K562 (cell line): ENCODE results near the gene KMO. TPM values are rescaled to one million over a fixed set of nuclear protein-coding genes. Genes with fewer than 3 reads are reported as not detected.

Experiments
- ARHGAP35 ChIP-seq: fragments of 450-650 bp; IDR thresholded peaks from 2 replicates; pipeline ENCODE4 v1.6.1; 2018; ENCODE audit not compliant: partially characterized antibody
- ASH1L ChIP-seq: fragments of 450-650 bp; IDR thresholded peaks from 2 replicates; pipeline ENCODE4 v1.6.1; 2018; ENCODE audit warnings: borderline replicate concordance, mild to moderate bottlenecking, low read depth; ENCODE audit not compliant: partially characterized antibody
- BRF1 ChIP-seq: IDR thresholded peaks from 3 replicates; pipeline ENCODE4 v1.6.1; 2011; ENCODE audit warnings: borderline replicate concordance, mild to moderate bottlenecking; ENCODE audit not compliant: insufficient read length; ENCODE audit errors: extremely low read depth
- CBX3 ChIP-seq, 2 experiments: IDR thresholded peaks; 1 replicate in 1 of 2; 2 replicates in 1 of 2; pipeline ENCODE4 v1.6.1; 2012; ENCODE audit warnings: inconsistent platforms in 2 of 2, low read length in 2 of 2, borderline replicate concordance in 1 of 2, control low read depth in 1 of 2
- CC2D1A ChIP-seq: fragments of 450-650 bp; IDR thresholded peaks from 2 replicates; pipeline ENCODE4 v1.6.1; 2017; ENCODE audit warnings: mild to moderate bottlenecking
- FOSL1 ChIP-seq: fragments of 200-800 bp; sonication (Bioruptor generic); conservative IDR thresholded peaks from 2 replicates; pipeline ENCODE4 v1.6.1; 2016; ENCODE audit warnings: missing genetic modification characterization, missing compliant biosample characterization
- KHSRP ChIP-seq: fragments of 450-650 bp; IDR thresholded peaks from 2 replicates; pipeline ENCODE4 v1.6.1; 2017
- KLF10 ChIP-seq: fragments of 250-450 bp; sonication (Bioruptor Pico); IDR thresholded peaks from 2 replicates; pipeline ENCODE4 v1.6.1; 2021; ENCODE audit warnings: matching md5 sums
- LEF1 ChIP-seq: fragments of 450-650 bp; IDR thresholded peaks from 2 replicates; pipeline ENCODE4 v1.6.1; 2016; ENCODE audit warnings: mild to moderate bottlenecking
- MAFK ChIP-seq: IDR thresholded peaks from 2 replicates; pipeline ENCODE4 v1.6.1; 2011; ENCODE audit warnings: low read length, improper control_type of control experiment
- MCM3 ChIP-seq: fragments of 450-650 bp; IDR thresholded peaks from 2 replicates; pipeline ENCODE4 v1.6.1; 2016
- MEF2D ChIP-seq: conservative IDR thresholded peaks from 2 replicates; pipeline ENCODE4 v1.6.1; 2016; ENCODE audit warnings: low read depth, missing genetic modification characterization, missing compliant biosample characterization
- MTA3 ChIP-seq: fragments of 450-650 bp; formaldehyde crosslinking; IDR thresholded peaks from 2 replicates; pipeline ENCODE4 v1.6.1; 2017; ENCODE audit warnings: mild to moderate bottlenecking, borderline replicate concordance
- NCOR1 ChIP-seq: fragments of 450-650 bp; IDR thresholded peaks from 2 replicates; pipeline ENCODE4 v1.6.1; 2016; ENCODE audit warnings: mild to moderate bottlenecking, moderate library complexity
- NFRKB ChIP-seq: fragments of 450-650 bp; IDR thresholded peaks from 2 replicates; pipeline ENCODE4 v1.6.1; 2016; ENCODE audit warnings: low read depth
- NR2C1 ChIP-seq, 2 experiments: fragments of 450-650 bp; IDR thresholded peaks; 2 replicates each; pipeline ENCODE4 v1.6.1; 2017; ENCODE audit warnings: mild to moderate bottlenecking in 2 of 2, antibody characterized with exemption in 1 of 2, inconsistent platforms in 1 of 2, missing compliant biosample characterization in 1 of 2, missing genetic modification characterization in 1 of 2
- POLR3G ChIP-seq: IDR thresholded peaks from 2 replicates; pipeline ENCODE4 v1.6.1; 2011; ENCODE audit not compliant: insufficient read length, insufficient replicate concordance; ENCODE audit errors: extremely low read depth
- RAD21 ChIP-seq, 2 experiments: fragments of 250-450 bp in 1 of 2; fragments of 450-650 bp in 1 of 2; sonication (Bioruptor Pico) in 1 of 2; formaldehyde crosslinking in 1 of 2; IDR thresholded peaks in 1 of 2; conservative IDR thresholded peaks in 1 of 2; 2 replicates each; pipeline versions ENCODE4 v1.4.0 to v1.8.0; 2020 to 2022; ENCODE audit warnings: mild to moderate bottlenecking in 2 of 2, moderate library complexity in 1 of 2
- SMARCE1 ChIP-seq: fragments of 450-650 bp; IDR thresholded peaks from 2 replicates; pipeline ENCODE4 v1.7.1; 2016; ENCODE audit warnings: mild to moderate bottlenecking
- SP1 ChIP-seq: sonication (generic); formaldehyde crosslinking; IDR thresholded peaks from 2 replicates; pipeline ENCODE4 v1.8.1; 2022; ENCODE audit warnings: mild to moderate bottlenecking, missing genetic modification reagents
- THRB ChIP-seq: fragments of 450-650 bp; formaldehyde crosslinking; conservative IDR thresholded peaks from 2 replicates; pipeline ENCODE4 v1.4.0; 2022; ENCODE audit warnings: mild to moderate bottlenecking, missing genetic modification characterization
- U2AF1 ChIP-seq: fragments of 200-400 bp; formaldehyde crosslinking; optimal IDR thresholded peaks from 2 replicates; pipeline ENCODE3; 2017; ENCODE audit warnings: mild to moderate bottlenecking, low read depth, low read length, moderate library complexity
- ZKSCAN1 ChIP-seq: fragments of 150-350 bp; IDR thresholded peaks from 2 replicates; pipeline ENCODE4 v1.6.1; 2016; ENCODE audit warnings: low read depth, low read length
- ZKSCAN8 ChIP-seq: fragments of 200-800 bp; sonication (Bioruptor generic); IDR thresholded peaks from 2 replicates; pipeline ENCODE4 v1.6.1; 2016; ENCODE audit warnings: missing genetic modification characterization, missing compliant biosample characterization
- ZNF133 ChIP-seq: fragments of 250-450 bp; sonication (Bioruptor Pico); IDR thresholded peaks from 2 replicates; pipeline ENCODE4 v1.4.0; 2020; ENCODE audit warnings: mild to moderate bottlenecking
- ZNF668 ChIP-seq: fragments of 250-450 bp; sonication (Bioruptor Pico); IDR thresholded peaks from 2 replicates; pipeline ENCODE4 v1.8.0; 2022; ENCODE audit warnings: mild to moderate bottlenecking, inconsistent platforms
- polyA plus RNA-seq, 8 experiments: library from polyadenylated mRNA; depleted of rRNA in 4 of 8; stranded (reverse) in 5 of 8; unstranded in 3 of 8; fragments of >200 nt; fragmentation: Nextera tagmentation in 2 of 8; fragmentation: Illumina TruSeq in 1 of 8; extraction: Ambion mirVana in 2 of 8; extraction: Trizol in 1 of 8; gene quantifications; 2 replicates each; pipeline versions ENCODE4 v1.2.1 to v1.2.3, GENCODE V29; 2011 to 2014; ENCODE audit warnings: inconsistent platforms in 1 of 8, missing spikeins in 1 of 8
- total RNA-seq, 7 experiments: library from RNA; depleted of rRNA in 6 of 7; stranded (reverse); fragments of >200 nt in 6 of 7; fragmentation: Illumina TruSeq in 2 of 7; extraction: Trizol in 2 of 7; gene quantifications; 2 replicates each; pipeline versions ENCODE4 v1.2.1 to v1.2.3, GENCODE V29; 2011 to 2021; ENCODE audit warnings: low replicate concordance in 1 of 7
- TF ChIP-seq, protein P1 (sequence below), 3 experiments: IDR thresholded peaks in 2 of 3; conservative IDR thresholded peaks in 1 of 3; 2 replicates each; pipeline ENCODE4 v1.5.1; 2011 to 2012; ENCODE audit warnings: low read length in 3 of 3, mild to moderate bottlenecking in 3 of 3, control low read depth in 2 of 3, improper control_type of control experiment in 1 of 3, inconsistent platforms in 1 of 3, low read depth in 1 of 3, mixed read lengths in 1 of 3, moderate library complexity in 1 of 3; ENCODE audit not compliant: insufficient read depth in 2 of 3

Gene KMO
- total and polyA plus RNA-seq, 9 of the 15 experiments (the other 6 are each of a cell fraction or from before 2014, with no cell fraction given), result 0.01 to 0.11 (median 0.01) TPM; not detected in 6

DNA sequence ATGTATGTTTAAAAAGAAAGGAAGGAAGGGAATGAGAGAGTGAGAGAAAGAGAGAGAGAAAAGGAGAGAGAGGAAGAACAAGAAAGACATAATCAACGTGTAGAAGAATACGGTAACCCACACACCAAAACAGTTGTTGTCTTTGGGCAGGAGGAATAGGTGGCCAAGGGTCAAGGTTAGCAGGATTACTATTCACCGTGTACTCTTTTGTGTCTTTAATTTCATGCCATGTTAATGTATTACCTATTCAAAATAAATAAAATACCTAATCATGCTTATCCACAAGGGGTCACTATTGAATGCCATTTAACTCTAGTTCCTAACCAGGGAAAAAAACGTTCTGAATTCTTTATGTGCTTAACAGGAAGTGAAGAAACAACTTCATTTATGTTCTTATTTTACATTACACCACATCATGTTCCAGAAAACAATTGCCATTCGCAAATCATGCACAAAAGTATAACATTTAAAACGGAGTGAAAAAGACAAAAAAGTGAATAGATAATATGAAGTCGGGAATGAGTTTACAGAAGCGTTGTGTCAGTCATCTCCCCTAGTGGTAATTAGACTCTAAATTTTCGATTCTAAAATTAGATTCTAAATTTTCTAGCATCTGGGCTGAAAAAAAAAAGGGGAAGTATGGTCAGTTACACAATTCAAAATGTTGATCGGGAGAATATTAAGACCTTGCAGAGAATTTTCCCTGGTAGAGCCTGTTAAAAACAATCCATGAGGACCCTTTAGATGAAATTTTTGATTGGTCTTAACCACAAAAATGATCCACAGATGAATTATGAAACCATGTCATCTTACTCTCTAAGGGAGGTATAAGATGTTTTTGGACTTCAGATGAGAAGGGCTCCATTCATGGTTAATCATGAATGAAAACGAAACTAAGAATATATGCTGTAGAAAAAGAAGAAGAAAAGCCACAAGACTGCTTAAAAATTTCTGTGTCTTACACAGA is 700 bp upstream of the KMO start (continued):
- TF ChIP-seq RAD21 (CRISPR knock-in tag; conservative IDR thresholded peaks at IDR 0.05 in 1 of 2, IDR thresholded peaks at IDR 0.05 in 1 of 2) (peak; percentile 95 to 97), THRB (CRISPR knock-in tag) (0 out of 2 replicates have a peak, but pooled peaks have one; percentile 25), ZNF668 (CRISPR knock-in tag) (0 out of 2 replicates have a peak, but pooled peaks have one; percentile 9), SMARCE1 (no peak), U2AF1 (no peak), MAFK (0 out of 2 replicates have a peak, but pooled peaks have one; percentile 6), FOSL1 (tag) (peak; percentile 56), ZKSCAN1 (no peak), SP1 (CRISPR knock-in tag) (no peak), NFRKB (0 out of 2 replicates have a peak, but pooled peaks have one; percentile 47), BRF1 (no peak), CBX3 (IDR thresholded peaks at IDR 0.05; ENCODE audit: borderline replicate concordance in 1 of 2, low read length in 2 of 2) (peak in 1 of 2 experiments; percentile 56; a peak in 1 of 3 replicates), KHSRP (no peak), CC2D1A (peak; percentile 56), ZNF133 (CRISPR knock-in tag) (no peak), MEF2D (tag) (peak; percentile 91), ZKSCAN8 (CRISPR knock-in tag) (no peak), NCOR1 (peak; percentile 4; the same call in 1 of the 2 replicates), LEF1 (peak; percentile 64; the same call in 1 of the 2 replicates), ASH1L (peak; percentile 72), POLR3G (no peak), MCM3 (no peak), ARHGAP35 (no peak), NR2C1 (IDR thresholded peaks at IDR 0.05) (peak; percentile 17; the same call in 1 of the 2 replicates), NR2C1 (tag; IDR thresholded peaks at IDR 0.05) (no peak), KLF10 (CRISPR knock-in tag) (no peak), MTA3 (no peak)
- TF ChIP-seq, protein P1, sequence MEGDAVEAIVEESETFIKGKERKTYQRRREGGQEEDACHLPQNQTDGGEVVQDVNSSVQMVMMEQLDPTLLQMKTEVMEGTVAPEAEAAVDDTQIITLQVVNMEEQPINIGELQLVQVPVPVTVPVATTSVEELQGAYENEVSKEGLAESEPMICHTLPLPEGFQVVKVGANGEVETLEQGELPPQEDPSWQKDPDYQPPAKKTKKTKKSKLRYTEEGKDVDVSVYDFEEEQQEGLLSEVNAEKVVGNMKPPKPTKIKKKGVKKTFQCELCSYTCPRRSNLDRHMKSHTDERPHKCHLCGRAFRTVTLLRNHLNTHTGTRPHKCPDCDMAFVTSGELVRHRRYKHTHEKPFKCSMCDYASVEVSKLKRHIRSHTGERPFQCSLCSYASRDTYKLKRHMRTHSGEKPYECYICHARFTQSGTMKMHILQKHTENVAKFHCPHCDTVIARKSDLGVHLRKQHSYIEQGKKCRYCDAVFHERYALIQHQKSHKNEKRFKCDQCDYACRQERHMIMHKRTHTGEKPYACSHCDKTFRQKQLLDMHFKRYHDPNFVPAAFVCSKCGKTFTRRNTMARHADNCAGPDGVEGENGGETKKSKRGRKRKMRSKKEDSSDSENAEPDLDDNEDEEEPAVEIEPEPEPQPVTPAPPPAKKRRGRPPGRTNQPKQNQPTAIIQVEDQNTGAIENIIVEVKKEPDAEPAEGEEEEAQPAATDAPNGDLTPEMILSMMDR (IDR thresholded peaks at IDR 0.05 in 2 of 3, conservative IDR thresholded peaks at IDR 0.05 in 1 of 3; ENCODE audit: insufficient read depth in 2 of 3, low read depth in 1 of 3, low read length in 3 of 3), result peak; percentile 55 to 91 (median 61)
